Endothelial cell of umbilical vein (primary cell): Measurements from ENCODE around the gene SLC20A1. TPM values are rescaled to one million over a fixed set of nuclear protein-coding genes. Genes with fewer than 3 reads are reported as not detected.

Source experiments
- BruUV-seq: library from RNA; stranded (reverse); fragments of 400-500 nt; replicated peaks from 2 replicates; lab custom pipeline; 2021; lab: Mats Ljungman, UMichigan
- CTCF ChIA-PET: fragments of 300-600, 350-600 bp; sonication (Branson Sonifier 250); formaldehyde crosslinking; loops from one replicate; lab custom pipeline; 2021; ENCODE audit warnings: antibody characterized with exemption, inconsistent platforms; lab: Charles Lee
- POLR2A ChIA-PET: fragments of 300-600, 350-600 bp; sonication (Branson Sonifier 250); formaldehyde crosslinking; loops from one replicate; lab custom pipeline; 2021; ENCODE audit warnings: antibody characterized with exemption, inconsistent platforms; lab: Charles Lee
- DNase-seq: peaks from one replicate; pipeline ENCODE4 v3.0.0-alpha.2; 2011; ENCODE audit warnings: low read depth, low spot score
- FAIRE-seq: peaks from 2 replicates; lab custom pipeline; 2011; peaks lifted over from hg19 to GRCh38; lab: Jason Lieb, UNC
- H2AFZ ChIP-seq: 2 replicates; pipeline ENCODE4 v1.6.0; 2012; ENCODE audit warnings: low read depth, low read length, control low read depth, inconsistent platforms
- H3K27ac ChIP-seq: 2 replicates; pipeline ENCODE4 v1.5.1; 2011; ENCODE audit warnings: low read depth, mild to moderate bottlenecking, control low read depth, low read length, moderate library complexity; ENCODE audit not compliant: insufficient read depth
- H3K27me3 ChIP-seq, 2 experiments: 2 replicates each; pipeline versions ENCODE4 v1.6.0 to v1.6.1; 2011; ENCODE audit warnings: low read length in 2 of 2, mixed read lengths in 1 of 2; ENCODE audit not compliant: control insufficient read depth in 2 of 2, insufficient read depth in 2 of 2
- H3K36me3 ChIP-seq, 2 experiments: 2 replicates in 1 of 2; 3 replicates in 1 of 2; pipeline ENCODE4 v1.5.1; 2011; ENCODE audit warnings: low read length in 2 of 2, mild to moderate bottlenecking in 1 of 2, moderate library complexity in 1 of 2; ENCODE audit not compliant: control insufficient read depth in 2 of 2, insufficient read depth in 2 of 2; ENCODE audit errors: extremely low read depth in 1 of 2
- H3K4me1 ChIP-seq: 3 replicates; pipeline ENCODE4 v1.5.1; 2011; ENCODE audit warnings: mild to moderate bottlenecking, low read length; ENCODE audit not compliant: control insufficient read depth, insufficient read depth; ENCODE audit errors: extremely low read depth
- H3K4me2 ChIP-seq: 2 replicates; pipeline ENCODE4 v1.6.1; 2011; ENCODE audit warnings: low read length, control low read depth, mixed read lengths; ENCODE audit not compliant: insufficient read depth
- H3K4me3 ChIP-seq, 3 experiments: fragments of 200-600 bp in 1 of 3; sonication (generic), shearing (Covaris generic) in 1 of 3; replicated peaks in 1 of 3; 2 replicates each; pipeline ENCODE4 v1.5.1; 2011 to 2016; ENCODE audit warnings: control low read depth in 3 of 3, low read length in 3 of 3, mild to moderate bottlenecking in 2 of 3, inconsistent platforms in 1 of 3, low read depth in 1 of 3, moderate library complexity in 1 of 3; ENCODE audit not compliant: insufficient read depth in 1 of 3
- H3K79me2 ChIP-seq: 2 replicates; pipeline ENCODE4 v1.6.0; 2012; ENCODE audit warnings: low read length, inconsistent platforms; ENCODE audit not compliant: control insufficient read depth, insufficient read depth
- H3K9ac ChIP-seq: replicated peaks from 2 replicates; pipeline ENCODE3; 2011; ENCODE audit warnings: low read length, control low read depth; ENCODE audit not compliant: insufficient read depth; ENCODE audit errors: extremely low read depth
- H3K9me1 ChIP-seq: replicated peaks from 3 replicates; pipeline ENCODE4 v1.6.0; 2011; ENCODE audit warnings: mild to moderate bottlenecking, low read length; ENCODE audit not compliant: control insufficient read depth, insufficient read depth; ENCODE audit errors: extremely low read depth
- H3K9me3 ChIP-seq: replicated peaks from 2 replicates; pipeline ENCODE4 v1.5.1; 2012; ENCODE audit warnings: low read length, inconsistent platforms; ENCODE audit not compliant: control insufficient read depth, insufficient read depth
- H4K20me1 ChIP-seq: replicated peaks from 2 replicates; pipeline ENCODE3; 2011; ENCODE audit warnings: mild to moderate bottlenecking, low read length; ENCODE audit not compliant: control insufficient read depth, insufficient read depth; ENCODE audit errors: extremely low read depth
- EZH2 ChIP-seq: IDR thresholded peaks from 2 replicates; pipeline ENCODE4 v1.6.1; 2012; ENCODE audit warnings: borderline replicate concordance, low read depth, mild to moderate bottlenecking, moderate library complexity, low read length, inconsistent platforms; ENCODE audit not compliant: severe bottlenecking
- FOS ChIP-seq: IDR thresholded peaks from 2 replicates; pipeline ENCODE4 v1.6.1; 2011; ENCODE audit warnings: mild to moderate bottlenecking, low read length, moderate library complexity, borderline replicate concordance; ENCODE audit not compliant: insufficient read depth
- MYC ChIP-seq: IDR thresholded peaks from one replicate; pipeline ENCODE4 v1.6.1; 2011; ENCODE audit warnings: mild to moderate bottlenecking, low read depth, low read length
- POLR2A ChIP-seq: IDR thresholded peaks from 2 replicates; pipeline ENCODE4 v1.6.1; 2012; ENCODE audit warnings: low read depth, mild to moderate bottlenecking, control low read depth, low read length
- dilution Hi-C: fragments of 300-500 bp; cut with MboI; formaldehyde crosslinking; loops from one replicate; pipeline ENCODE4 v1.15.0; 2019; ENCODE audit warnings: low sequenced_read_pairs; ENCODE audit not compliant: extremely low pct_ligation_motif_present
- intact Hi-C: fragments of 100-400 bp; cut with micrococcal nuclease; formaldehyde crosslinking; loops from one replicate; pipeline ENCODE4 v1.10.0; 2022
- polyA plus RNA-seq, 4 experiments: library from polyadenylated mRNA; depleted of rRNA in 3 of 4; stranded (reverse) in 3 of 4; unstranded in 1 of 4; fragments of >200 nt; gene quantifications; 2 replicates each; pipeline versions ENCODE4 v1.2.1 to v1.2.3, GENCODE V29; 2011 to 2012; ENCODE audit warnings: missing spikeins in 1 of 4
- total RNA-seq: library from RNA; stranded (reverse); gene quantifications from 2 replicates; pipeline ENCODE4 v1.2.3, GENCODE V29; 2021
- TF ChIP-seq, protein P1 (sequence below), 2 donors: IDR thresholded peaks; 1 replicate in 1 of 2; 2 replicates in 1 of 2; pipeline ENCODE4 v1.5.1; 2011; ENCODE audit warnings: low read length in 2 of 2, mild to moderate bottlenecking in 2 of 2, moderate library complexity in 2 of 2, control low read depth in 1 of 2, inconsistent platforms in 1 of 2, low read depth in 1 of 2; ENCODE audit not compliant: insufficient read depth in 1 of 2; ENCODE audit errors: extremely low read depth in 1 of 2

SLC20A1 gene
- total and polyA plus RNA-seq, 2 donors (not counting 3 experiments of a cell fraction or from before 2014, with no cell fraction given) = 52.7 to 149 TPM

GRCh38 chr2:112636605-112637288 is 9.0 kb upstream of the SLC20A1 start:
- Histone ChIP-seq H3K4me2 (no peak overlapping the region), H3K9me1 (no peaks in the 10 kb centered on the region), H4K20me1 (no peaks in the 10 kb centered on the region), H3K4me1 (peaks cover 23% of the 10 kb centered on the region), H3K79me2 (no peaks in the 10 kb centered on the region), H3K36me3 (no peaks in the 10 kb centered on the region), H3K27ac (no peak overlapping the region), H3K4me3 (no peak overlapping the region), H3K9ac (no peak overlapping the region), H3K9me3 (no peaks in the 10 kb centered on the region), H3K27me3 (no peaks in the 10 kb centered on the region), H2AFZ (no peak overlapping the region)
- no peak for DNase-seq
- ChIA-PET POLR2A (no interaction called here), CTCF (no interaction called here)
- no peak for TF ChIP-seq FOS
- intact Hi-C loops = no loop called here
- BruUV-seq = no TSS peak
- dilution Hi-C loops = no loop called here
- FAIRE-seq = no peak

DNA sequence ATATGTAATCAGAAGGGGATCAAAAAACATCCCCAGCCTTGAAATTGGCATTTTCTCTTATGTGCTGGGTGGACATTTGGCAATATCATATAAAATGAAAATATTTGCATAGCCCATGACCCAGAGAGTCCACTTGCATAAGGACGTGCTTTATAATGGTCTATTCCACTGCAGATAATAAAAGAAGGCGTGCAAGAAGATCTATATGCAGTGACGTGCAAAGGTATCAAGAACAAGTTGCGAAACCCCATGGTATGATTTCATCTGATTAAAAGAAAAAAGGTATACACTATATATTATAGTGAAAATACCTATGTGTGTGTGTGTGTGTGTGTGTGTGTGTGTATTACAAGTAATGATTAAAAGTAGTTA is 8.5 kb upstream of the SLC20A1 start:
- H3K27ac ChIP-seq = no peak overlapping the region
- no TSS peak for BruUV-seq
- no peak for DNase-seq
- intact Hi-C loops (no loop called here), dilution Hi-C loops (no loop called here)
- H4K20me1 ChIP-seq = no peaks in the 10 kb centered on the region
- ChIA-PET POLR2A (no interaction called here), CTCF (interaction anchor here (0.7 kb wide), 1 partner anchor 77 kb away, joined by 3 read pairs; no protein-coding TSS in a partner anchor)
- no peaks in the 10 kb centered on the region for H3K27me3 ChIP-seq
- H3K9ac ChIP-seq = no peak overlapping the region
- no peak overlapping the region for H2AFZ ChIP-seq
- FAIRE-seq = no peak
- no peaks in the 10 kb centered on the region for H3K36me3 ChIP-seq
- H3K9me1 ChIP-seq = no peaks in the 10 kb centered on the region
- no peaks in the 10 kb centered on the region for H3K79me2 ChIP-seq
- H3K4me1 ChIP-seq = peaks cover 23% of the 10 kb centered on the region
- H3K9me3 ChIP-seq = no peaks in the 10 kb centered on the region
- H3K4me2 ChIP-seq = no peak overlapping the region
- H3K4me3 ChIP-seq = no peak overlapping the region
- TF ChIP-seq MYC = no peak
- no peak for TF ChIP-seq POLR2A
- TF ChIP-seq, protein P1, sequence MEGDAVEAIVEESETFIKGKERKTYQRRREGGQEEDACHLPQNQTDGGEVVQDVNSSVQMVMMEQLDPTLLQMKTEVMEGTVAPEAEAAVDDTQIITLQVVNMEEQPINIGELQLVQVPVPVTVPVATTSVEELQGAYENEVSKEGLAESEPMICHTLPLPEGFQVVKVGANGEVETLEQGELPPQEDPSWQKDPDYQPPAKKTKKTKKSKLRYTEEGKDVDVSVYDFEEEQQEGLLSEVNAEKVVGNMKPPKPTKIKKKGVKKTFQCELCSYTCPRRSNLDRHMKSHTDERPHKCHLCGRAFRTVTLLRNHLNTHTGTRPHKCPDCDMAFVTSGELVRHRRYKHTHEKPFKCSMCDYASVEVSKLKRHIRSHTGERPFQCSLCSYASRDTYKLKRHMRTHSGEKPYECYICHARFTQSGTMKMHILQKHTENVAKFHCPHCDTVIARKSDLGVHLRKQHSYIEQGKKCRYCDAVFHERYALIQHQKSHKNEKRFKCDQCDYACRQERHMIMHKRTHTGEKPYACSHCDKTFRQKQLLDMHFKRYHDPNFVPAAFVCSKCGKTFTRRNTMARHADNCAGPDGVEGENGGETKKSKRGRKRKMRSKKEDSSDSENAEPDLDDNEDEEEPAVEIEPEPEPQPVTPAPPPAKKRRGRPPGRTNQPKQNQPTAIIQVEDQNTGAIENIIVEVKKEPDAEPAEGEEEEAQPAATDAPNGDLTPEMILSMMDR (IDR thresholded peaks at IDR 0.05; ENCODE audit: extremely low read depth in 1 of 2, insufficient read depth in 1 of 2, low read depth in 1 of 2, low read length in 2 of 2) = no peak
- TF ChIP-seq FOS = no peak
- no peak for TF ChIP-seq EZH2
